B cell (primary cell): ENCODE results near the gene FTH1. TPM values are rescaled to one million over a fixed set of nuclear protein-coding genes. Genes with fewer than 3 reads are reported as not detected.

Experiments
- ATAC-seq: fragments of 200-7000 bp; cut with Tn5 transposase; one replicate; pipeline ENCODE4 v1.10.0; 2021; ENCODE audit warnings: low read depth, mild to moderate bottlenecking, moderate number of reproducible peaks, moderate library complexity
- CTCF ChIA-PET: fragments of 350-600 bp; sonication (Branson Sonifier 250); formaldehyde crosslinking; loops from one replicate; lab custom pipeline; 2021; ENCODE audit warnings: antibody characterized with exemption, inconsistent platforms; lab: Charles Lee
- POLR2A ChIA-PET: fragments of 350-600 bp; sonication (Branson Sonifier 250); formaldehyde crosslinking; loops from one replicate; lab custom pipeline; 2021; ENCODE audit warnings: antibody characterized with exemption; lab: Charles Lee
- DNase-seq: peaks from one replicate; pipeline ENCODE4 v3.0.0; 2013
- H2AFZ ChIP-seq: 2 replicates; pipeline ENCODE4 v1.6.1; 2012; ENCODE audit warnings: mild to moderate bottlenecking, low read depth, low read length; ENCODE audit not compliant: insufficient read depth, poor library complexity, severe bottlenecking
- H3K27ac ChIP-seq, 2 donors: 1 replicate in 1 of 2; 2 replicates in 1 of 2; pipeline ENCODE4 v1.5.1; 2012 to 2013; ENCODE audit warnings: low read length in 2 of 2, mild to moderate bottlenecking in 2 of 2, moderate library complexity in 1 of 2
- H3K27me3 ChIP-seq, 4 experiments: fragments of 200-600 bp in 1 of 4; sonication (generic) in 1 of 4; replicated peaks in 1 of 4; 1 replicate in 2 of 4; 2 replicates in 2 of 4; pipeline versions ENCODE4 v1.6.1 to v1.7.0; 2013 to 2016; ENCODE audit warnings: low read length in 3 of 4, mild to moderate bottlenecking in 2 of 4, mixed read lengths in 1 of 4, moderate library complexity in 1 of 4; ENCODE audit not compliant: insufficient read depth in 4 of 4, control insufficient read depth in 3 of 4; ENCODE audit errors: control extremely low read depth in 1 of 4
- H3K36me3 ChIP-seq, 2 experiments: replicated peaks in 1 of 2; 1 replicate in 1 of 2; 2 replicates in 1 of 2; pipeline versions ENCODE4 v1.6.1 to v1.7.1; 2013; ENCODE audit warnings: low read length in 1 of 2; ENCODE audit not compliant: insufficient read depth in 2 of 2, control insufficient read depth in 1 of 2; ENCODE audit errors: control extremely low read depth in 1 of 2, extremely low read depth in 1 of 2
- H3K4me1 ChIP-seq, 2 donors: fragments of 200-600 bp in 1 of 2; sonication (generic) in 1 of 2; 1 replicate in 1 of 2; 2 replicates in 1 of 2; pipeline versions ENCODE4 v1.5.1 to v1.6.1; 2013 to 2017; ENCODE audit warnings: low read length in 2 of 2; ENCODE audit not compliant: control insufficient read depth in 2 of 2, insufficient read depth in 2 of 2
- H3K4me2 ChIP-seq: replicated peaks from 2 replicates; pipeline ENCODE3; 2012; ENCODE audit warnings: mild to moderate bottlenecking, low read depth, low read length; ENCODE audit not compliant: poor library complexity, severe bottlenecking
- H3K4me3 ChIP-seq, 5 experiments: fragments of 200-600 bp in 1 of 5; sonication (generic) in 1 of 5; 1 replicate in 3 of 5; 2 replicates in 2 of 5; pipeline versions ENCODE4 v1.5.1 to v1.7.0; 2011 to 2016; ENCODE audit warnings: low read length in 4 of 5, mild to moderate bottlenecking in 4 of 5, low read depth in 2 of 5, control low read depth in 1 of 5, moderate library complexity in 1 of 5; ENCODE audit not compliant: insufficient read depth in 1 of 5; ENCODE audit errors: control extremely low read depth in 1 of 5, extremely low read depth in 1 of 5
- H3K79me2 ChIP-seq: fragments of 200-600 bp; sonication (generic); one replicate; pipeline ENCODE4 v1.6.0; 2016; ENCODE audit warnings: low read length; ENCODE audit not compliant: control insufficient read depth, insufficient read depth
- H3K9ac ChIP-seq: fragments of 200-600 bp; sonication (generic); 2 replicates; pipeline ENCODE4 v1.6.1; 2017; ENCODE audit warnings: mild to moderate bottlenecking, low read length, moderate library complexity
- H3K9me3 ChIP-seq, 3 donors: one replicate each; pipeline versions ENCODE4 v1.6.1 to v1.7.1; 2013; ENCODE audit warnings: low read length in 2 of 3; ENCODE audit not compliant: control insufficient read depth in 2 of 3, insufficient read depth in 1 of 3; ENCODE audit errors: control extremely low read depth in 1 of 3
- H4K20me1 ChIP-seq: 2 replicates; pipeline ENCODE4 v1.6.0; 2012; ENCODE audit warnings: mild to moderate bottlenecking, low read length; ENCODE audit not compliant: insufficient read depth, control insufficient read depth, poor library complexity, severe bottlenecking
- H3K27ac Mint-ChIP-seq: one replicate; pipeline ENCODE4 v1.8.0; 2021; ENCODE audit warnings: mixed read lengths
- H3K27me3 Mint-ChIP-seq: one replicate; pipeline ENCODE4 v1.8.0; 2021; ENCODE audit warnings: mixed read lengths
- H3K4me1 Mint-ChIP-seq: one replicate; pipeline ENCODE4 v1.8.0; 2021; ENCODE audit warnings: mixed read lengths
- H3K4me3 Mint-ChIP-seq: one replicate; pipeline ENCODE4 v1.8.0; 2021; ENCODE audit warnings: mixed read lengths
- H3K9me3 Mint-ChIP-seq: one replicate; pipeline ENCODE4 v1.8.0; 2022; ENCODE audit warnings: mixed read lengths; ENCODE audit not compliant: insufficient read depth
- CTCF ChIP-seq: fragments of 200-600 bp; IDR thresholded peaks from one replicate; pipeline ENCODE4 v1.8.0; 2022; ENCODE audit warnings: antibody characterized with exemption, mild to moderate bottlenecking
- EZH2 ChIP-seq: IDR thresholded peaks from 2 replicates; pipeline ENCODE4 v1.6.1; 2012; ENCODE audit warnings: borderline replicate concordance, low read depth, mild to moderate bottlenecking, moderate library complexity, low read length; ENCODE audit not compliant: insufficient read depth, poor library complexity, severe bottlenecking
- WGBS: methylation state at CpG from one replicate; pipeline ENCODE4 v1.1.5; 2013; ENCODE audit warnings: missing lambda C conversion rate; ENCODE audit not compliant: insufficient coverage; 5-methylcytosine and 5-hydroxymethylcytosine counted together
- intact Hi-C: fragments of 100-400 bp; cut with micrococcal nuclease; formaldehyde crosslinking; loops from one replicate; pipeline ENCODE4 v1.10.0; 2022
- polyA plus RNA-seq: library from polyadenylated mRNA; depleted of rRNA; stranded (reverse); fragments of >200 nt; gene quantifications from 2 replicates; pipeline ENCODE4 v1.2.3, GENCODE V29; 2012
- total RNA-seq, 2 donors: library from RNA; stranded (reverse); fragments of 120-200 nt in 1 of 2; gene quantifications; 1 replicate in 1 of 2; 2 replicates in 1 of 2; pipeline versions ENCODE4 v1.2.3 to v1.2.4, GENCODE V29; 2013 to 2022

FTH1 gene
- total and polyA plus RNA-seq, 2 donors (not counting 1 experiment from before 2014, with no cell fraction given), result 1,136 to 1,314 TPM

GRCh38 chr11:61958590-61958989 is 8.8 kb downstream of the FTH1 start:
- DNase-seq, result no peak
- Histone ChIP-seq H3K27ac (no peak overlapping the region), H3K9me3 (peaks cover 0 to 15% (median 0%) of the 10 kb centered on the region in 3 donors), H2AFZ (no peak overlapping the region), H3K4me3 (no peak overlapping the region), H4K20me1 (no peaks in the 10 kb centered on the region), H3K4me2 (no peak overlapping the region), H3K9ac (no peak overlapping the region), H3K4me1 (peaks cover 34 to 41% of the 10 kb centered on the region in 2 donors), H3K27me3 (peaks cover 0 to 24% (median 10%) of the 10 kb centered on the region in 4 experiments), H3K36me3 (peaks cover 0 to 14% of the 10 kb centered on the region in 2 experiments), H3K79me2 (peaks cover 28% of the 10 kb centered on the region)
- no peak for ATAC-seq
- no peaks in the 10 kb centered on the region for H3K27me3 Mint-ChIP-seq
- H3K4me3 Mint-ChIP-seq, result no peak overlapping the region
- intact Hi-C loops, result no loop called here
- ChIA-PET CTCF (interaction anchor here (0.9 to 2.9 kb wide), 3 partner anchors 11 to 123 kb away, joined by 4 to 16 read pairs (median 6); no protein-coding TSS in a partner anchor), POLR2A (interaction anchor here (0.7 kb wide), 1 partner anchor 9 kb away, joined by 7 read pairs; no protein-coding TSS in a partner anchor)
- no peaks in the 10 kb centered on the region for H3K9me3 Mint-ChIP-seq
- H3K27ac Mint-ChIP-seq, result peak overlapping the region; percentile 60
- peaks cover 49% of the 10 kb centered on the region for H3K4me1 Mint-ChIP-seq
- no peak for TF ChIP-seq CTCF
- WGBS, result 75% methylated on average over 2 of the region's 3 CpGs

GRCh38 chr11:61957021-61957770 is 10.2 kb downstream of the FTH1 start:
- Histone ChIP-seq H3K9me3 (peaks cover 0 to 15% (median 0%) of the 10 kb centered on the region in 3 donors), H3K79me2 (peaks cover 22% of the 10 kb centered on the region), H3K27ac (no peak overlapping the region), H3K36me3 (peaks cover 0 to 11% of the 10 kb centered on the region in 2 experiments), H3K4me3 (no peak overlapping the region), H3K27me3 (peaks cover 0 to 24% (median 10%) of the 10 kb centered on the region in 4 experiments), H3K4me1 (peaks cover 20 to 27% of the 10 kb centered on the region in 2 donors), H3K4me2 (no peak overlapping the region), H2AFZ (no peak overlapping the region), H4K20me1 (no peaks in the 10 kb centered on the region), H3K9ac (no peak overlapping the region)
- ATAC-seq (no peak), DNase-seq (no peak)
- ChIA-PET CTCF (interaction anchor here (0.6 to 3.5 kb wide), 5 partner anchors 10 to 595 kb away, joined by 3 to 16 read pairs (median 4); no protein-coding TSS in a partner anchor), POLR2A (no interaction called here)
- Mint-ChIP-seq H3K27me3 (no peaks in the 10 kb centered on the region), H3K4me1 (peaks cover 35% of the 10 kb centered on the region), H3K9me3 (no peaks in the 10 kb centered on the region), H3K4me3 (no peak overlapping the region), H3K27ac (no peak overlapping the region)
- intact Hi-C loops, result no loop called here
- TF ChIP-seq EZH2 (no peak), CTCF (no peak)
- 100% methylated on average over 3 of the region's 7 CpGs for WGBS
